H9 (cell line): Measurements from ENCODE around the gene OR2B2. TPM values are rescaled to one million over a fixed set of nuclear protein-coding genes. Genes with fewer than 3 reads are reported as not detected.
A peak's percentile ranks its signal among the peaks of the same experiment; 100 is the strongest.

Source experiments
- DNase-seq: peaks from one replicate; pipeline ENCODE4 v3.0.0-alpha.2; 2017
- H2AFZ ChIP-seq: one replicate; pipeline ENCODE4 v1.6.1; 2013; ENCODE audit warnings: mild to moderate bottlenecking, low read length, control low read depth, moderate library complexity
- H2AK5ac ChIP-seq: 2 replicates; pipeline ENCODE4 v1.6.1; 2013; ENCODE audit warnings: low read length, control low read depth, mixed read lengths; ENCODE audit not compliant: insufficient read length
- H2BK120ac ChIP-seq: one replicate; pipeline ENCODE4 v1.6.1; 2013; ENCODE audit warnings: low read depth, mild to moderate bottlenecking, low read length, control low read depth, inconsistent platforms; ENCODE audit not compliant: poor library complexity, severe bottlenecking
- H2BK12ac ChIP-seq: 2 replicates; pipeline ENCODE4 v1.6.1; 2013; ENCODE audit warnings: low read length, control low read depth, mixed read lengths, low read depth; ENCODE audit not compliant: insufficient read length
- H2BK15ac ChIP-seq: 2 replicates; pipeline ENCODE4 v1.6.1; 2013; ENCODE audit warnings: low read depth, low read length, control low read depth
- H2BK20ac ChIP-seq: one replicate; pipeline ENCODE4 v1.6.1; 2013; ENCODE audit warnings: low read depth, mild to moderate bottlenecking, low read length, control low read depth, inconsistent platforms; ENCODE audit not compliant: poor library complexity, severe bottlenecking
- H2BK5ac ChIP-seq: 2 replicates; pipeline ENCODE4 v1.6.1; 2013; ENCODE audit warnings: low read length, control low read depth, mixed read lengths; ENCODE audit not compliant: insufficient read length
- H3K14ac ChIP-seq: 2 replicates; pipeline ENCODE4 v1.6.1; 2013; ENCODE audit warnings: low read length, control low read depth; ENCODE audit not compliant: insufficient read depth
- H3K18ac ChIP-seq: 2 replicates; pipeline ENCODE4 v1.6.1; 2013; ENCODE audit warnings: low read depth, mild to moderate bottlenecking, mixed read lengths, low read length, control low read depth; ENCODE audit not compliant: insufficient read length
- H3K23ac ChIP-seq: 2 replicates; pipeline ENCODE4 v1.6.1; 2013; ENCODE audit warnings: low read length, control low read depth, mixed read lengths, low read depth; ENCODE audit not compliant: insufficient read length
- H3K23me2 ChIP-seq: 2 replicates; pipeline ENCODE4 v1.6.1; 2013; ENCODE audit warnings: low read depth, mild to moderate bottlenecking, mixed read lengths, low read length, control low read depth; ENCODE audit not compliant: insufficient read length, poor library complexity, severe bottlenecking
- H3K27ac ChIP-seq: 2 replicates; pipeline ENCODE4 v1.5.1; 2013; ENCODE audit warnings: low read length, control low read depth, mixed read lengths, low read depth; ENCODE audit not compliant: insufficient read length
- H3K27me3 ChIP-seq: 2 replicates; pipeline ENCODE4 v1.6.1; 2013; ENCODE audit warnings: low read length, control low read depth, inconsistent platforms; ENCODE audit not compliant: insufficient read depth
- H3K4ac ChIP-seq: 2 replicates; pipeline ENCODE4 v1.6.1; 2013; ENCODE audit warnings: low read depth, mild to moderate bottlenecking, control low read depth, inconsistent platforms, low read length, moderate library complexity
- H3K4me1 ChIP-seq: 2 replicates; pipeline ENCODE4 v1.6.1; 2013; ENCODE audit warnings: low read length, control low read depth, inconsistent platforms; ENCODE audit not compliant: insufficient read depth
- H3K4me2 ChIP-seq: 2 replicates; pipeline ENCODE4 v1.6.1; 2013; ENCODE audit warnings: low read length, control low read depth, mixed read lengths; ENCODE audit not compliant: insufficient read length, insufficient read depth
- H3K56ac ChIP-seq: 2 replicates; pipeline ENCODE4 v1.6.1; 2013; ENCODE audit warnings: low read depth, mild to moderate bottlenecking, mixed read lengths, low read length, control low read depth; ENCODE audit not compliant: insufficient read length
- H3K79me1 ChIP-seq: 2 replicates; pipeline ENCODE4 v1.6.1; 2013; ENCODE audit warnings: low read depth, mild to moderate bottlenecking, moderate library complexity, low read length, control low read depth, inconsistent platforms; ENCODE audit not compliant: insufficient read depth, poor library complexity, severe bottlenecking
- H3K79me2 ChIP-seq: 2 replicates; pipeline ENCODE4 v1.6.1; 2013; ENCODE audit warnings: low read length, control low read depth, inconsistent platforms; ENCODE audit not compliant: insufficient read depth
- H3K9ac ChIP-seq: 2 replicates; pipeline ENCODE4 v1.6.1; 2013; ENCODE audit warnings: low read length, control low read depth, mixed read lengths; ENCODE audit not compliant: insufficient read length; ENCODE audit errors: extremely low read depth
- H3K9me3 ChIP-seq: one replicate; pipeline ENCODE4 v1.6.1; 2013; ENCODE audit warnings: low read depth, low read length, inconsistent platforms; ENCODE audit not compliant: control insufficient read depth
- H3T11ph ChIP-seq: one replicate; pipeline ENCODE4 v1.6.1; 2013; ENCODE audit warnings: mild to moderate bottlenecking, low read length, control low read depth, inconsistent platforms
- H4K20me1 ChIP-seq: one replicate; pipeline ENCODE4 v1.6.1; 2013; ENCODE audit not compliant: control insufficient read depth, insufficient read length, insufficient read depth
- H4K5ac ChIP-seq: 2 replicates; pipeline ENCODE4 v1.6.1; 2013; ENCODE audit warnings: low read depth, mild to moderate bottlenecking, mixed read lengths, low read length, control low read depth; ENCODE audit not compliant: insufficient read length
- H4K8ac ChIP-seq: replicated peaks from 2 replicates; pipeline ENCODE4 v1.6.1; 2013; ENCODE audit warnings: low read length, control low read depth, mixed read lengths, low read depth; ENCODE audit not compliant: insufficient read length
- H4K91ac ChIP-seq: 2 replicates; pipeline ENCODE4 v1.6.1; 2013; ENCODE audit warnings: low read depth, mild to moderate bottlenecking, moderate library complexity, mixed read lengths, low read length, control low read depth; ENCODE audit not compliant: insufficient read length
- H3K27ac Mint-ChIP-seq, 3 experiments: 2 replicates in 2 of 3; 3 replicates in 1 of 3; pipeline ENCODE4 v1.8.0; 2020 to 2021; ENCODE audit warnings: mixed read lengths in 3 of 3, mild to moderate bottlenecking in 1 of 3, moderate library complexity in 1 of 3
- H3K27me3 Mint-ChIP-seq: 2 replicates; pipeline ENCODE4 v1.8.0; 2021; ENCODE audit warnings: low read depth, mild to moderate bottlenecking, moderate library complexity, mixed read lengths
- H3K36me3 Mint-ChIP-seq, 3 experiments: 2 replicates in 2 of 3; 3 replicates in 1 of 3; pipeline ENCODE4 v1.8.0; 2020 to 2021; ENCODE audit warnings: low read depth in 3 of 3, mixed read lengths in 3 of 3; ENCODE audit not compliant: insufficient read depth in 1 of 3
- H3K4me1 Mint-ChIP-seq, 2 experiments: 2 replicates each; pipeline ENCODE4 v1.8.0; 2020; ENCODE audit warnings: mixed read lengths in 2 of 2
- H3K4me3 Mint-ChIP-seq, 2 experiments: 2 replicates in 1 of 2; 3 replicates in 1 of 2; pipeline ENCODE4 v1.8.0; 2020 to 2021; ENCODE audit warnings: mild to moderate bottlenecking in 2 of 2, mixed read lengths in 2 of 2, moderate library complexity in 1 of 2
- H3K9me3 Mint-ChIP-seq, 2 experiments: 2 replicates in 1 of 2; 3 replicates in 1 of 2; pipeline ENCODE4 v1.8.0; 2020; ENCODE audit warnings: mild to moderate bottlenecking in 2 of 2, mixed read lengths in 2 of 2, moderate library complexity in 1 of 2
- WGBS: extraction: QIAGEN DNeasy Blood & Tissue Kit; methylation state at CpG from one replicate; pipeline ENCODE4 v1.1.7; 2013; ENCODE audit warnings: missing lambda C conversion rate, low lambda C conversion rate, mixed read lengths; ENCODE audit not compliant: insufficient read length; ENCODE audit errors: extremely low coverage; 5-methylcytosine and 5-hydroxymethylcytosine counted together
- total RNA-seq: library from RNA; stranded (reverse); gene quantifications from 2 replicates; pipeline ENCODE4 v1.2.1, GENCODE V29; 2021
- TF ChIP-seq, protein P1 (sequence below): fragments of 200-600 bp; sonication (generic); conservative IDR thresholded peaks from 3 replicates; pipeline ENCODE4 v1.8.0; 2021; ENCODE audit warnings: antibody characterized with exemption, mild to moderate bottlenecking

Gene OR2B2
- total RNA-seq, 1 experiment from 2014 or later, result not detected

- H3K27me3 ChIP-seq, result no peaks in the 10 kb centered on the region
- WGBS, result no CpG with 5 or more reads among the region's 38 CpGs
- no peak overlapping the region for H3K27ac ChIP-seq
Measured at GRCh38 chr6:27902335-27903314, 9.6 kb downstream of the OR2B2 start.

More at GRCh38 chr6:27902335-27903314, 9.6 kb downstream of the OR2B2 start:
- Histone ChIP-seq H2BK12ac (no peak overlapping the region), H3K4me2 (peak overlapping the region; percentile 80), H2BK15ac (no peak overlapping the region), H4K5ac (no peak overlapping the region), H4K91ac (no peak overlapping the region), H2BK120ac (peak overlapping the region; percentile 29), H3K9me3 (no peaks in the 10 kb centered on the region), H3K23me2 (peaks cover 3% of the 10 kb centered on the region), H3K56ac (no peak overlapping the region), H3K23ac (no peak overlapping the region), H2BK5ac (no peak overlapping the region), H4K20me1 (no peaks in the 10 kb centered on the region), H2AFZ (peak overlapping the region; percentile 99), H3K14ac (peak overlapping the region; percentile 84; the same call in 1 of the 2 replicates), H3K9ac (peak overlapping the region; percentile 72), H4K8ac (no peak overlapping the region), H3K18ac (no peak overlapping the region), H3T11ph (no peak overlapping the region), H2AK5ac (no peak overlapping the region), H3K4ac (no peak overlapping the region), H2BK20ac (no peak overlapping the region), H3K4me1 (no peaks in the 10 kb centered on the region), H3K79me1 (no peaks in the 10 kb centered on the region), H3K79me2 (no peaks in the 10 kb centered on the region)
- DNase-seq, result peak; percentile 78
- H3K4me1 Mint-ChIP-seq, result peaks cover 17 to 24% of the 10 kb centered on the region in 2 experiments
- H3K27me3 Mint-ChIP-seq, result peaks cover 7% of the 10 kb centered on the region; the same call in 1 of the 2 replicates
- H3K4me3 Mint-ChIP-seq, result peak overlapping the region; percentile 87 to 93
- H3K36me3 Mint-ChIP-seq, result no peaks in the 10 kb centered on the region
- TF ChIP-seq, protein P1, sequence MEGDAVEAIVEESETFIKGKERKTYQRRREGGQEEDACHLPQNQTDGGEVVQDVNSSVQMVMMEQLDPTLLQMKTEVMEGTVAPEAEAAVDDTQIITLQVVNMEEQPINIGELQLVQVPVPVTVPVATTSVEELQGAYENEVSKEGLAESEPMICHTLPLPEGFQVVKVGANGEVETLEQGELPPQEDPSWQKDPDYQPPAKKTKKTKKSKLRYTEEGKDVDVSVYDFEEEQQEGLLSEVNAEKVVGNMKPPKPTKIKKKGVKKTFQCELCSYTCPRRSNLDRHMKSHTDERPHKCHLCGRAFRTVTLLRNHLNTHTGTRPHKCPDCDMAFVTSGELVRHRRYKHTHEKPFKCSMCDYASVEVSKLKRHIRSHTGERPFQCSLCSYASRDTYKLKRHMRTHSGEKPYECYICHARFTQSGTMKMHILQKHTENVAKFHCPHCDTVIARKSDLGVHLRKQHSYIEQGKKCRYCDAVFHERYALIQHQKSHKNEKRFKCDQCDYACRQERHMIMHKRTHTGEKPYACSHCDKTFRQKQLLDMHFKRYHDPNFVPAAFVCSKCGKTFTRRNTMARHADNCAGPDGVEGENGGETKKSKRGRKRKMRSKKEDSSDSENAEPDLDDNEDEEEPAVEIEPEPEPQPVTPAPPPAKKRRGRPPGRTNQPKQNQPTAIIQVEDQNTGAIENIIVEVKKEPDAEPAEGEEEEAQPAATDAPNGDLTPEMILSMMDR, result no peak
- peaks cover 2 to 3% of the 10 kb centered on the region in 2 experiments; a peak in 2 of 5 replicates for H3K9me3 Mint-ChIP-seq
- H3K27ac Mint-ChIP-seq, result peak overlapping the region; percentile 72 to 90 (median 89); a peak in 5 of 7 replicates
